ENCODE measurements around the gene HSD11B2.

Gene HSD11B2

DNA sequence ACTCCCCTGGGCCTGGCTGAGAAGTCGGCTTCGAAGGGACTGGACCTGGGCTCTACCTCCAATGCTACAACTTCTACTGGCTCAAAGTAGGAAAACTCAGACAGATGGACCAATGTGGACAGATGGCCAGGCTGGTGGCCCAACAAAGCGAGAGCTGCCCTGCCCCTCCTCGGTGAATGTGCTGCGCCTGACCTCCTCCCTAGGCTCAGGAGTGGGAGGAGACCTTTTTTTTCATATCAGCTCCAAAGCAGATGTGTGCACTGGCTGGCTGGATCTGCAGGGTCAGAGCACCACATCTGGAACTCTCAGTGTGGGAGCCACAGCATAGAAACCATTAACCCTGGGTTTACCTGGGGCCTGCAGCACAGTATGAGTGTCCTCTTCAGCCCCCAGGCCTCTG, 29.2 kb downstream of the HSD11B2 start:
- peaks cover 0 to 25% of the 10 kb centered on the region in 2 experiments; a peak in 1 of 3 replicates for H3K36me3 ChIP-seq (ENCODE audit: control insufficient read depth in 2 of 2, insufficient read depth in 1 of 2, low read length in 2 of 2)
- H3K9me3 ChIP-seq (ENCODE audit: control insufficient read depth, insufficient read depth, low read depth, low read length), result no peaks in the 10 kb centered on the region
- ChIA-PET POLR2A (no interaction called here), CTCF (interaction anchor here (0.6 to 1.2 kb wide), 3 partner anchors 15 to 133 kb away, joined by 3 to 5 read pairs (median 3); partner anchors contain the start of genes KCTD19 and LRRC36)
- no peak overlapping the region for H3K4me3 ChIP-seq (ENCODE audit: low read depth, low read length)
- H3K27ac ChIP-seq (ENCODE audit: extremely low read depth, low read depth, low read length), result no peak overlapping the region
- TF ChIP-seq, protein P1, sequence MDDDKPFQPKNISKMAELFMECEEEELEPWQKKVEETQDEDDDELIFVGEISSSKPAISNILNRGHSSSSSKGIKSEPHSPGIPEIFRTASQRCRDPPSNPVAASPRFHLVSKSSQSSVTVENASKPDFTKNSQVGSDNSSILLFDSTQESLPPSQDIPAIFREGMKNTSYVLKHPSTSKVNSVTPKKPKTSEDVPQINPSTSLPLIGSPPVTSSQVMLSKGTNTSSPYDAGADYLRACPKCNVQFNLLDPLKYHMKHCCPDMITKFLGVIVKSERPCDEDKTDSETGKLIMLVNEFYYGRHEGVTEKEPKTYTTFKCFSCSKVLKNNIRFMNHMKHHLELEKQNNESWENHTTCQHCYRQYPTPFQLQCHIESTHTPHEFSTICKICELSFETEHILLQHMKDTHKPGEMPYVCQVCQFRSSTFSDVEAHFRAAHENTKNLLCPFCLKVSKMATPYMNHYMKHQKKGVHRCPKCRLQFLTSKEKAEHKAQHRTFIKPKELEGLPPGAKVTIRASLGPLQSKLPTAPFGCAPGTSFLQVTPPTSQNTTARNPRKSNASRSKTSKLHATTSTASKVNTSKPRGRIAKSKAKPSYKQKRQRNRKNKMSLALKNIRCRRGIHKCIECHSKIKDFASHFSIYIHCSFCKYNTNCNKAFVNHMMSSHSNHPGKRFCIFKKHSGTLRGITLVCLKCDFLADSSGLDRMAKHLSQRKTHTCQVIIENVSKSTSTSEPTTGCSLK (tag by site-specific recombination; IDR thresholded peaks at IDR 0.05), result no peak
- TF ChIP-seq, protein P2, sequence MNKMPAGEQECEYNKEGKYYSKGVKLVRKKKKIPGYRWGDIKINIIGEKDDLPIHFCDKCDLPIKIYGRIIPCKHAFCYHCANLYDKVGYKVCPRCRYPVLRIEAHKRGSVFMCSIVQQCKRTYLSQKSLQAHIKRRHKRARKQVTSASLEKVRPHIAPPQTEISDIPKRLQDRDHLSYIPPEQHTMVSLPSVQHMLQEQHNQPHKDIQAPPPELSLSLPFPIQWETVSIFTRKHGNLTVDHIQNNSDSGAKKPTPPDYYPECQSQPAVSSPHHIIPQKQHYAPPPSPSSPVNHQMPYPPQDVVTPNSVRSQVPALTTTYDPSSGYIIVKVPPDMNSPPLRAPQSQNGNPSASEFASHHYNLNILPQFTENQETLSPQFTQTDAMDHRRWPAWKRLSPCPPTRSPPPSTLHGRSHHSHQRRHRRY (tag by site-specific recombination; IDR thresholded peaks at IDR 0.05), result no peak
- TF ChIP-seq ZNF174 (tag by site-specific recombination; IDR thresholded peaks at IDR 0.05) (no peak), ZNF221 (tag by site-specific recombination; IDR thresholded peaks at IDR 0.05; ENCODE audit: borderline replicate concordance) (no peak), ZNF621 (tag by site-specific recombination; IDR thresholded peaks at IDR 0.05) (no peak), ZBTB8A (tag by site-specific recombination; IDR thresholded peaks at IDR 0.05) (no peak), ZNF626 (tag by site-specific recombination; IDR thresholded peaks at IDR 0.05) (no peak)
- TF ChIP-seq, protein P3, sequence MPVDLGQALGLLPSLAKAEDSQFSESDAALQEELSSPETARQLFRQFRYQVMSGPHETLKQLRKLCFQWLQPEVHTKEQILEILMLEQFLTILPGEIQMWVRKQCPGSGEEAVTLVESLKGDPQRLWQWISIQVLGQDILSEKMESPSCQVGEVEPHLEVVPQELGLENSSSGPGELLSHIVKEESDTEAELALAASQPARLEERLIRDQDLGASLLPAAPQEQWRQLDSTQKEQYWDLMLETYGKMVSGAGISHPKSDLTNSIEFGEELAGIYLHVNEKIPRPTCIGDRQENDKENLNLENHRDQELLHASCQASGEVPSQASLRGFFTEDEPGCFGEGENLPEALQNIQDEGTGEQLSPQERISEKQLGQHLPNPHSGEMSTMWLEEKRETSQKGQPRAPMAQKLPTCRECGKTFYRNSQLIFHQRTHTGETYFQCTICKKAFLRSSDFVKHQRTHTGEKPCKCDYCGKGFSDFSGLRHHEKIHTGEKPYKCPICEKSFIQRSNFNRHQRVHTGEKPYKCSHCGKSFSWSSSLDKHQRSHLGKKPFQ (tag by site-specific recombination; IDR thresholded peaks at IDR 0.05), result no peak
- TF ChIP-seq, protein P4, sequence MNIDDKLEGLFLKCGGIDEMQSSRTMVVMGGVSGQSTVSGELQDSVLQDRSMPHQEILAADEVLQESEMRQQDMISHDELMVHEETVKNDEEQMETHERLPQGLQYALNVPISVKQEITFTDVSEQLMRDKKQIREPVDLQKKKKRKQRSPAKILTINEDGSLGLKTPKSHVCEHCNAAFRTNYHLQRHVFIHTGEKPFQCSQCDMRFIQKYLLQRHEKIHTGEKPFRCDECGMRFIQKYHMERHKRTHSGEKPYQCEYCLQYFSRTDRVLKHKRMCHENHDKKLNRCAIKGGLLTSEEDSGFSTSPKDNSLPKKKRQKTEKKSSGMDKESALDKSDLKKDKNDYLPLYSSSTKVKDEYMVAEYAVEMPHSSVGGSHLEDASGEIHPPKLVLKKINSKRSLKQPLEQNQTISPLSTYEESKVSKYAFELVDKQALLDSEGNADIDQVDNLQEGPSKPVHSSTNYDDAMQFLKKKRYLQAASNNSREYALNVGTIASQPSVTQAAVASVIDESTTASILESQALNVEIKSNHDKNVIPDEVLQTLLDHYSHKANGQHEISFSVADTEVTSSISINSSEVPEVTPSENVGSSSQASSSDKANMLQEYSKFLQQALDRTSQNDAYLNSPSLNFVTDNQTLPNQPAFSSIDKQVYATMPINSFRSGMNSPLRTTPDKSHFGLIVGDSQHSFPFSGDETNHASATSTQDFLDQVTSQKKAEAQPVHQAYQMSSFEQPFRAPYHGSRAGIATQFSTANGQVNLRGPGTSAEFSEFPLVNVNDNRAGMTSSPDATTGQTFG (tag by site-specific recombination; IDR thresholded peaks at IDR 0.05; ENCODE audit: borderline replicate concordance), result no peak
- TF ChIP-seq, protein P5, sequence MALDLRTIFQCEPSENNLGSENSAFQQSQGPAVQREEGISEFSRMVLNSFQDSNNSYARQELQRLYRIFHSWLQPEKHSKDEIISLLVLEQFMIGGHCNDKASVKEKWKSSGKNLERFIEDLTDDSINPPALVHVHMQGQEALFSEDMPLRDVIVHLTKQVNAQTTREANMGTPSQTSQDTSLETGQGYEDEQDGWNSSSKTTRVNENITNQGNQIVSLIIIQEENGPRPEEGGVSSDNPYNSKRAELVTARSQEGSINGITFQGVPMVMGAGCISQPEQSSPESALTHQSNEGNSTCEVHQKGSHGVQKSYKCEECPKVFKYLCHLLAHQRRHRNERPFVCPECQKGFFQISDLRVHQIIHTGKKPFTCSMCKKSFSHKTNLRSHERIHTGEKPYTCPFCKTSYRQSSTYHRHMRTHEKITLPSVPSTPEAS (tag by site-specific recombination; IDR thresholded peaks at IDR 0.05), result no peak
- H3K4me1 ChIP-seq (ENCODE audit: control insufficient read depth, insufficient read depth, low read length), result no peaks in the 10 kb centered on the region

DNA sequence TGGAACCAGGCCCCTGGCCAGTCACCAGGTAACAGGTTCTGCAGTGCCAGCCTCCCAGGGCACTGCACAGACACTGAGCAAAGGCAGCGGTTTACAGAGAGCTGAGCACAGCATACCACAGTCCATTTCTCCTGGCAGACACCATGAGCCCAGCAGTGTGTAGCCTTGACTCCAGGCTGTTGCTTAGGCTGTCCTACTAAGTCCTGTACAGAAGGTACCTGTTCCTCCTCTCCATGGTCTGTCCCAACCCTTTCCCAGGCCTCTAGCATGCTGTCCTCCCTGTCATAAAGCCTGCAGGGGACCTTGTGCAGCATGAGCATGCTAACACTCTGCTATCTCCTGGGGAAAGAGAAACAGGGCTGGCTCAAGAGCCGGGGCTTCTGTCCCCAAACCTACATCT, 30.0 kb downstream of the HSD11B2 start:
- CTCF ChIA-PET, result interaction anchor here (1.2 to 8.4 kb wide), 2 partner anchors 15 to 35 kb away, joined by 5 to 99 read pairs; no protein-coding TSS in a partner anchor
- no peaks in the 10 kb centered on the region for H3K9me3 ChIP-seq (ENCODE audit: control insufficient read depth, insufficient read depth, low read depth, low read length)
- H3K27ac ChIP-seq (ENCODE audit: extremely low read depth, low read depth, low read length), result no peak overlapping the region
- POLR2A ChIA-PET, result no interaction called here
- no peaks in the 10 kb centered on the region for H3K4me1 ChIP-seq (ENCODE audit: control insufficient read depth, insufficient read depth, low read length)
- TF ChIP-seq, protein P5 (tag by site-specific recombination; IDR thresholded peaks at IDR 0.05), result no peak
- TF ChIP-seq ZNF2 (tag by site-specific recombination; IDR thresholded peaks at IDR 0.05) (no peak), ZNF10 (tag by site-specific recombination; IDR thresholded peaks at IDR 0.05) (no peak), GLIS2 (tag by site-specific recombination; IDR thresholded peaks at IDR 0.05) (no peak), SP7 (tag by site-specific recombination; IDR thresholded peaks at IDR 0.05) (no peak), ZNF830 (tag by site-specific recombination; IDR thresholded peaks at IDR 0.05; ENCODE audit: low read depth) (no peak), ZNF133 (tag by site-specific recombination; IDR thresholded peaks at IDR 0.05) (no peak), ZNF521 (tag by site-specific recombination; IDR thresholded peaks at IDR 0.05) (no peak), ZNF311 (tag by site-specific recombination; IDR thresholded peaks at IDR 0.05; ENCODE audit: borderline replicate concordance) (no peak), ZNF777 (tag by site-specific recombination; IDR thresholded peaks at IDR 0.05; ENCODE audit: borderline replicate concordance) (no peak), ZNF175 (tag by site-specific recombination; IDR thresholded peaks at IDR 0.05) (no peak)
- TF ChIP-seq, protein P6, sequence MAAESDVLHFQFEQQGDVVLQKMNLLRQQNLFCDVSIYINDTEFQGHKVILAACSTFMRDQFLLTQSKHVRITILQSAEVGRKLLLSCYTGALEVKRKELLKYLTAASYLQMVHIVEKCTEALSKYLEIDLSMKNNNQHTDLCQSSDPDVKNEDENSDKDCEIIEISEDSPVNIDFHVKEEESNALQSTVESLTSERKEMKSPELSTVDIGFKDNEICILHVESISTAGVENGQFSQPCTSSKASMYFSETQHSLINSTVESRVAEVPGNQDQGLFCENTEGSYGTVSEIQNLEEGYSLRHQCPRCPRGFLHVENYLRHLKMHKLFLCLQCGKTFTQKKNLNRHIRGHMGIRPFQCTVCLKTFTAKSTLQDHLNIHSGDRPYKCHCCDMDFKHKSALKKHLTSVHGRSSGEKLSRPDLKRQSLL (tag by site-specific recombination; IDR thresholded peaks at IDR 0.05), result no peak
- no peak overlapping the region for H3K4me3 ChIP-seq (ENCODE audit: low read depth, low read length)
- H3K36me3 ChIP-seq (ENCODE audit: control insufficient read depth in 2 of 2, insufficient read depth in 1 of 2, low read length in 2 of 2), result peaks cover 0 to 25% of the 10 kb centered on the region in 2 experiments; a peak in 1 of 3 replicates

Measured in HEK293 (cell line).